ENCODE results near the gene CCM2L.

DNA sequence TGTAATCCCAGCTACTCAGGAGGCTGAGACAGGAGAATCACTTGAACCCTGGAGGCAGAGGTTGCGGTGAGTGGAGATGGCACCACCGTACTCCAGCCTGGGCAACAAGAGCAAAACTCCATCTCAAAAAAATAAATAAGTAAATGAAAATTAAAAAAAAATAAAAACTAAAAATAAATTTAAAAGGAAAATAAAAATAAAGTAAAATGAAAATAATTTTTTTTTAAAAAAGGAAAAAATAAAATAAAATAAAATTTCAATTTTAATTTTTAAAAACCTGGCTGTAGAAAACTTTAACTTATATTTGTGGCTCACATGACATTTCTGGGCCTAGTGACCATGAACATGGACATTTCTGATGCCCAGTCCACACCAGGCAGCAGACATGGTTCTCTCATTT is 57.9 kb downstream of the CCM2L start:
- no peak for TF ChIP-seq POLR2A (IDR thresholded peaks at IDR 0.05)
- TF ChIP-seq, protein P1, sequence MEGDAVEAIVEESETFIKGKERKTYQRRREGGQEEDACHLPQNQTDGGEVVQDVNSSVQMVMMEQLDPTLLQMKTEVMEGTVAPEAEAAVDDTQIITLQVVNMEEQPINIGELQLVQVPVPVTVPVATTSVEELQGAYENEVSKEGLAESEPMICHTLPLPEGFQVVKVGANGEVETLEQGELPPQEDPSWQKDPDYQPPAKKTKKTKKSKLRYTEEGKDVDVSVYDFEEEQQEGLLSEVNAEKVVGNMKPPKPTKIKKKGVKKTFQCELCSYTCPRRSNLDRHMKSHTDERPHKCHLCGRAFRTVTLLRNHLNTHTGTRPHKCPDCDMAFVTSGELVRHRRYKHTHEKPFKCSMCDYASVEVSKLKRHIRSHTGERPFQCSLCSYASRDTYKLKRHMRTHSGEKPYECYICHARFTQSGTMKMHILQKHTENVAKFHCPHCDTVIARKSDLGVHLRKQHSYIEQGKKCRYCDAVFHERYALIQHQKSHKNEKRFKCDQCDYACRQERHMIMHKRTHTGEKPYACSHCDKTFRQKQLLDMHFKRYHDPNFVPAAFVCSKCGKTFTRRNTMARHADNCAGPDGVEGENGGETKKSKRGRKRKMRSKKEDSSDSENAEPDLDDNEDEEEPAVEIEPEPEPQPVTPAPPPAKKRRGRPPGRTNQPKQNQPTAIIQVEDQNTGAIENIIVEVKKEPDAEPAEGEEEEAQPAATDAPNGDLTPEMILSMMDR (IDR thresholded peaks at IDR 0.05) = no peak
